A549 (cell line): ENCODE data around the gene XRCC6. TPM values are rescaled to one million over a fixed set of nuclear protein-coding genes. Genes with fewer than 3 reads are reported as not detected.

ENCODE experiments used
- ATAC-seq, 2 experiments: fragments of 200-7000 bp in 1 of 2; fragments of >200 bp in 1 of 2; cut with Nextera tagmentation in 1 of 2; cut with Tn5 transposase in 1 of 2; 3 replicates each; pipeline versions ENCODE4 v1.8.0 to v1.9.1; 2018 to 2020; ENCODE audit warnings: mild to moderate bottlenecking in 1 of 2, moderate library complexity in 1 of 2
- CTCF ChIA-PET: fragments of 300-600 bp; sonication (Branson Sonifier 250); formaldehyde crosslinking; extraction: SDS; loops from one replicate; lab custom pipeline; 2021; ENCODE audit warnings: antibody characterized with exemption, inconsistent platforms; lab: Yijun Ruan, JAX
- POLR2A ChIA-PET: fragments of 350-600 bp; formaldehyde crosslinking; extraction: SDS; loops from one replicate; lab custom pipeline; 2021; ENCODE audit warnings: antibody characterized with exemption, inconsistent platforms; lab: Yijun Ruan, JAX
- DNase-seq, 2 experiments: peaks; one replicate each; pipeline versions ENCODE4 v3.0.0 to v3.0.0-alpha.2; 2011 to 2016; ENCODE audit warnings: low read depth in 1 of 2, low spot score in 1 of 2
- FAIRE-seq: peaks from 2 replicates; lab custom pipeline; 2011; peaks lifted over from hg19 to GRCh38; lab: Jason Lieb, UNC
- H3K27ac ChIP-seq, 2 experiments: fragments of >200 bp; sonication (Bioruptor Twin); formaldehyde crosslinking; 3 replicates each; pipeline ENCODE4 v1.5.1; 2016 to 2017
- H3K4me1 ChIP-seq: fragments of >200 bp; sonication (Bioruptor Twin); formaldehyde crosslinking; 3 replicates; pipeline ENCODE4 v1.6.1; 2016
- H3K4me2 ChIP-seq: fragments of >200 bp; sonication (Bioruptor Twin); formaldehyde crosslinking; 3 replicates; pipeline ENCODE4 v1.6.1; 2016
- H3K4me3 ChIP-seq: fragments of >200 bp; sonication (Bioruptor Twin); formaldehyde crosslinking; 3 replicates; pipeline ENCODE4 v1.5.1; 2016
- H3K9me3 ChIP-seq: fragments of >200 bp; sonication (Bioruptor Twin); formaldehyde crosslinking; 3 replicates; pipeline ENCODE4 v1.6.1; 2016
- BCL3 ChIP-seq: fragments of >200 bp; sonication (Bioruptor Twin); formaldehyde crosslinking; IDR thresholded peaks from 3 replicates; pipeline ENCODE4 v1.6.1; 2016
- BHLHE40 ChIP-seq: IDR thresholded peaks from 2 replicates; pipeline ENCODE4 v1.6.1; 2012; ENCODE audit warnings: low read depth, low read length, inconsistent platforms
- CHD2 ChIP-seq: fragments of 150-350 bp; IDR thresholded peaks from 2 replicates; pipeline ENCODE4 v1.6.1; 2014; ENCODE audit warnings: low read length; ENCODE audit not compliant: partially characterized antibody
- CHD4 ChIP-seq: fragments of 200-600 bp; sonication (generic); IDR thresholded peaks from 2 replicates; pipeline ENCODE4 v1.6.1; 2016; ENCODE audit warnings: antibody characterized with exemption, mild to moderate bottlenecking, borderline replicate concordance
- EHF ChIP-seq: fragments of 250-450 bp; sonication (Bioruptor Pico); IDR thresholded peaks from 2 replicates; pipeline ENCODE4 v1.5.0; 2020; ENCODE audit warnings: mild to moderate bottlenecking
- EHMT2 ChIP-seq: fragments of 200-600 bp; sonication (generic); IDR thresholded peaks from 2 replicates; pipeline ENCODE4 v1.6.1; 2016; ENCODE audit warnings: antibody characterized with exemption, low read depth, mild to moderate bottlenecking, moderate library complexity
- GATA3 ChIP-seq: IDR thresholded peaks from 2 replicates; pipeline ENCODE4 v1.6.1; 2012; ENCODE audit warnings: borderline replicate concordance
- HDAC2 ChIP-seq: fragments of 200-600 bp; sonication (generic); IDR thresholded peaks from 2 replicates; pipeline ENCODE4 v1.6.1; 2016
- HEYL ChIP-seq: fragments of 250-450 bp; sonication (Bioruptor Pico); IDR thresholded peaks from 2 replicates; pipeline ENCODE4 v1.8.0; 2021; ENCODE audit warnings: mild to moderate bottlenecking, moderate library complexity
- HMGXB4 ChIP-seq: fragments of 250-450 bp; sonication (Bioruptor Pico); IDR thresholded peaks from 2 replicates; pipeline ENCODE4 v1.5.0; 2021; ENCODE audit warnings: mild to moderate bottlenecking, moderate library complexity, borderline replicate concordance
- HOXA7 ChIP-seq: fragments of 250-450 bp; sonication (Bioruptor Pico); IDR thresholded peaks from 2 replicates; pipeline ENCODE4 v1.5.0; 2020; ENCODE audit warnings: mild to moderate bottlenecking, moderate library complexity
- HOXB5 ChIP-seq: fragments of 250-450 bp; sonication (Bioruptor Pico); IDR thresholded peaks from 2 replicates; pipeline ENCODE4 v1.5.0; 2020; ENCODE audit warnings: mild to moderate bottlenecking, moderate library complexity
- KDM1A ChIP-seq: fragments of 200-600 bp; sonication (generic); IDR thresholded peaks from 2 replicates; pipeline ENCODE4 v1.6.1; 2016; ENCODE audit warnings: low read depth, mild to moderate bottlenecking
- MAX ChIP-seq: IDR thresholded peaks from 2 replicates; pipeline ENCODE4 v1.6.1; 2012
- NR3C1 ChIP-seq: fragments of >200 bp; sonication (Bioruptor Twin); formaldehyde crosslinking; IDR thresholded peaks from 3 replicates; pipeline ENCODE4 v1.6.1; 2017
- PHF8 ChIP-seq: fragments of 200-600 bp; sonication (generic); IDR thresholded peaks from 2 replicates; pipeline ENCODE4 v1.6.1; 2016; ENCODE audit warnings: low read depth, mild to moderate bottlenecking, antibody characterized with exemption, moderate library complexity, borderline replicate concordance
- POLR2AphosphoS2 ChIP-seq: conservative IDR thresholded peaks from 2 replicates; pipeline ENCODE4 v1.6.1; 2012; ENCODE audit warnings: low read length, improper control_type of control experiment, inconsistent platforms
- RAD21 ChIP-seq, 2 experiments: fragments of >200 bp in 1 of 2; sonication (Bioruptor Twin) in 1 of 2; formaldehyde crosslinking in 1 of 2; IDR thresholded peaks in 1 of 2; conservative IDR thresholded peaks in 1 of 2; 2 replicates in 1 of 2; 3 replicates in 1 of 2; pipeline ENCODE4 v1.6.1; 2012 to 2018; ENCODE audit warnings: inconsistent platforms in 1 of 2
- RARB ChIP-seq: fragments of 250-450 bp; sonication (Bioruptor Pico); IDR thresholded peaks from 2 replicates; pipeline ENCODE4 v1.8.0; 2021; ENCODE audit warnings: mild to moderate bottlenecking, moderate library complexity
- RCOR1 ChIP-seq: fragments of 150-350 bp; IDR thresholded peaks from 2 replicates; pipeline ENCODE4 v1.6.1; 2014; ENCODE audit warnings: antibody characterized with exemption, low read length, low read depth
- RFX5 ChIP-seq: fragments of 450-650 bp; IDR thresholded peaks from 2 replicates; pipeline ENCODE4 v1.7.1; 2014; ENCODE audit warnings: antibody characterized with exemption, mild to moderate bottlenecking, moderate library complexity
- RNF2 ChIP-seq: fragments of 200-600 bp; sonication (generic); IDR thresholded peaks from 2 replicates; pipeline ENCODE4 v1.6.1; 2016; ENCODE audit warnings: low read depth, mild to moderate bottlenecking, antibody characterized with exemption, moderate library complexity, borderline replicate concordance
- TFCP2L1 ChIP-seq: fragments of 250-450 bp; sonication (Bioruptor Pico); IDR thresholded peaks from 2 replicates; pipeline ENCODE4 v1.5.0; 2021; ENCODE audit warnings: mild to moderate bottlenecking
- ZFP36 ChIP-seq: fragments of 450-650 bp; IDR thresholded peaks from 2 replicates; pipeline ENCODE4 v1.6.1; 2014; ENCODE audit warnings: borderline replicate concordance; ENCODE audit not compliant: partially characterized antibody
- ZSCAN20 ChIP-seq: fragments of 250-450 bp; sonication (Bioruptor Pico); IDR thresholded peaks from 2 replicates; pipeline ENCODE4 v1.8.0; 2022; ENCODE audit warnings: mild to moderate bottlenecking, moderate library complexity
- WGBS: methylation state at CpG from one replicate; pipeline ENCODE4 v1.1.6; 2017; ENCODE audit errors: missing lambda C conversion rate; 5-methylcytosine and 5-hydroxymethylcytosine counted together
- polyA plus RNA-seq, 4 experiments: library from polyadenylated mRNA; depleted of rRNA in 3 of 4; stranded (reverse); fragments of >200 nt; fragmentation: RNase III in 1 of 4; extraction: RNeasy Plus Mini Kit Qiagen cat#74134 plus additional on column Dnase treatment in 1 of 4; gene quantifications; 2 replicates in 3 of 4; 3 replicates in 1 of 4; pipeline ENCODE4 v1.2.3, GENCODE V29; 2011 to 2017
- TF ChIP-seq, protein P1 (sequence below): fragments of 450-650 bp; IDR thresholded peaks from 2 replicates; pipeline ENCODE4 v1.6.1; 2014; ENCODE audit warnings: antibody characterized with exemption
- TF ChIP-seq, protein P2 (sequence below): fragments of 250-450 bp; sonication (Bioruptor Pico); IDR thresholded peaks from 2 replicates; pipeline ENCODE4 v1.5.0; 2020; ENCODE audit warnings: low read depth, mild to moderate bottlenecking, moderate library complexity

Gene XRCC6
- polyA plus RNA-seq, 2 of the 4 experiments (the other 2 are of a cell fraction): 139 to 556 TPM

- ATAC-seq (no peak), FAIRE-seq (no peak), DNase-seq (no peak)
- H3K4me3 ChIP-seq: no peak overlapping the region
- H3K27ac ChIP-seq: no peak overlapping the region
- ChIA-PET CTCF (interaction anchor here (1.1 to 4.6 kb wide), 5 partner anchors 10 to 87 kb away, joined by 3 to 17 read pairs (median 4); partner anchors contain the start of genes PMM1 and POLR3H), POLR2A (interaction anchor here (2.4 kb wide), 1 partner anchor 10 kb away, joined by 12 read pairs; the partner anchor contains the start of gene PMM1)
- TF ChIP-seq ZFP36: no peak
- no peak for TF ChIP-seq HOXA7
- no peak for TF ChIP-seq GATA3
- TF ChIP-seq, protein P1, sequence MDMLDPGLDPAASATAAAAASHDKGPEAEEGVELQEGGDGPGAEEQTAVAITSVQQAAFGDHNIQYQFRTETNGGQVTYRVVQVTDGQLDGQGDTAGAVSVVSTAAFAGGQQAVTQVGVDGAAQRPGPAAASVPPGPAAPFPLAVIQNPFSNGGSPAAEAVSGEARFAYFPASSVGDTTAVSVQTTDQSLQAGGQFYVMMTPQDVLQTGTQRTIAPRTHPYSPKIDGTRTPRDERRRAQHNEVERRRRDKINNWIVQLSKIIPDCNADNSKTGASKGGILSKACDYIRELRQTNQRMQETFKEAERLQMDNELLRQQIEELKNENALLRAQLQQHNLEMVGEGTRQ: no peak
- no peak for TF ChIP-seq RFX5
- TF ChIP-seq BCL3: no peak
- WGBS: no CpG with 5 or more reads among the region's 6 CpGs
- H3K9me3 ChIP-seq: no peaks in the 10 kb centered on the region
- H3K4me1 ChIP-seq: no peaks in the 10 kb centered on the region
- no peak overlapping the region for H3K4me2 ChIP-seq
Measured at GRCh38 chr22:41579997-41580355, 41.1 kb upstream of the XRCC6 start.

DNA sequence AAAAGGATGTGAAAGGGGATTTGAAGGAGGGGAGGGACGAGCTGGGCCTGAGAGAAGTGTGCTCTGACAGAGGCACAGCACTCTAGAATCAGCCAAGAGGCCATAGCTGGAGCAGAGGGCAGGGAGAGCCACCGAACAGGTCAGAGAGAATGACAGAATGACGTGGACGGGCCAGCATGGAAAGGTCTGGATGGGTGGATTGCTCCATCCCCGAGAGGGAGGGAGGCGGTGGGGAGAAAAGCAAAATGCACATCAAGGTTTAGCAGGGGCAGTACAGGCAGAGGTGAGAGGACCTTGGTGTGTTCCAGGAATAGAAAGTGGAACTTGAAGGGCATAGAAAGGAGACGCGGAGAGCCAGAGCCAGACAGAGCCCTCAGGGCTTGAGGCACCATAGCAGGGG, 38.4 kb upstream of the XRCC6 start:
- TF ChIP-seq PHF8 (no peak), RCOR1 (no peak), KDM1A (no peak), ZFP36 (no peak), BHLHE40 (no peak), HEYL (no peak), RFX5 (no peak)
- no peak overlapping the region for H3K4me2 ChIP-seq
- DNase-seq (no peak), FAIRE-seq (no peak), ATAC-seq (no peak)
- peaks cover 6% of the 10 kb centered on the region for H3K4me1 ChIP-seq
- WGBS: 86% methylated on average over 8 of the region's 8 CpGs
- ChIA-PET POLR2A (no interaction called here), CTCF (interaction anchor here (1.3 to 4.6 kb wide), 2 partner anchors 9 to 15 kb away, joined by 4 to 17 read pairs; no protein-coding TSS in a partner anchor)
- H3K9me3 ChIP-seq: no peaks in the 10 kb centered on the region
- no peak overlapping the region for H3K27ac ChIP-seq
- H3K4me3 ChIP-seq: no peak overlapping the region

- Histone ChIP-seq H3K4me2 (no peak overlapping the region), H3K4me3 (no peak overlapping the region), H3K4me1 (peaks cover 18% of the 10 kb centered on the region), H3K9me3 (no peaks in the 10 kb centered on the region), H3K27ac (no peak overlapping the region)
- ATAC-seq: no peak
- no peak for FAIRE-seq
- ChIA-PET POLR2A (no interaction called here), CTCF (interaction anchor here (0.9 to 1.1 kb wide), 2 partner anchors 8 to 58 kb away, joined by 3 to 5 read pairs; no protein-coding TSS in a partner anchor)
- TF ChIP-seq EHMT2 (no peak), HDAC2 (no peak), KDM1A (no peak), NR3C1 (no peak), GATA3 (no peak), ZSCAN20 (CRISPR knock-in tag) (no peak), ZFP36 (no peak), CHD4 (no peak), POLR2AphosphoS2 (no peak), CHD2 (no peak), MAX (no peak), HOXB5 (no peak), RNF2 (no peak), HMGXB4 (CRISPR knock-in tag) (no peak), RARB (CRISPR knock-in tag) (no peak), RAD21 (conservative IDR thresholded peaks at IDR 0.05 in 1 of 2, IDR thresholded peaks at IDR 0.05 in 1 of 2) (no peak), TFCP2L1 (CRISPR knock-in tag) (no peak), EHF (no peak)
- TF ChIP-seq, protein P1: no peak
- TF ChIP-seq, protein P2, sequence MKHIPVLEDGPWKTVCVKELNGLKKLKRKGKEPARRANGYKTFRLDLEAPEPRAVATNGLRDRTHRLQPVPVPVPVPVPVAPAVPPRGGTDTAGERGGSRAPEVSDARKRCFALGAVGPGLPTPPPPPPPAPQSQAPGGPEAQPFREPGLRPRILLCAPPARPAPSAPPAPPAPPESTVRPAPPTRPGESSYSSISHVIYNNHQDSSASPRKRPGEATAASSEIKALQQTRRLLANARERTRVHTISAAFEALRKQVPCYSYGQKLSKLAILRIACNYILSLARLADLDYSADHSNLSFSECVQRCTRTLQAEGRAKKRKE (CRISPR knock-in tag): no peak
- DNase-seq: no peak
- WGBS: 93% methylated on average over 5 of the region's 6 CpGs
Measured at GRCh38 chr22:41584881-41585280, 36.2 kb upstream of the XRCC6 start.
